Effector CD4-positive, alpha-beta T cell (primary cell): ENCODE results near the gene HSD11B2.
A peak's percentile ranks its signal among the peaks of the same experiment; 100 is the strongest.

Experiments
- DNase-seq: peaks from one replicate; pipeline ENCODE4 v3.0.0-alpha.2; 2020

HSD11B2 gene

DNA sequence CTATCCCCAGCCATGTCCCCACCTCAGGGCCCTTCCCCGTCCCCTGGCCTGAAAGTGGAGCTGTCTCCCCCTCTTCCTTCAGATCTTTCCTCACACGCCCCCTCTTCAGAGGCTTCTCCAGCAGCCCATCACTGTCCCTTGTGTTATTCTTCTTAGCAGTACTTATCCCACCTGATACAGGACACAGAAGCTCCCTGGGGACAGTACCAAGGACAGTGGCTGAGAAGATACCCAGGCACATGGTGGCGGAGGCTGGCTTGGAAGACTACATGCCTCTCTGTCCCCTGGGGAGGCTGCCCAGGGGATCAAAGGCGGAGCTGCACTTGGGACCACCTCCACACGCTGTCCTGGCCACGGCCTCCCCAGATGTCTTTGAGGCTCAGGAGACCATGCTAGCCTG is 23.9 kb downstream of the HSD11B2 start:
- no peak for DNase-seq

DNA sequence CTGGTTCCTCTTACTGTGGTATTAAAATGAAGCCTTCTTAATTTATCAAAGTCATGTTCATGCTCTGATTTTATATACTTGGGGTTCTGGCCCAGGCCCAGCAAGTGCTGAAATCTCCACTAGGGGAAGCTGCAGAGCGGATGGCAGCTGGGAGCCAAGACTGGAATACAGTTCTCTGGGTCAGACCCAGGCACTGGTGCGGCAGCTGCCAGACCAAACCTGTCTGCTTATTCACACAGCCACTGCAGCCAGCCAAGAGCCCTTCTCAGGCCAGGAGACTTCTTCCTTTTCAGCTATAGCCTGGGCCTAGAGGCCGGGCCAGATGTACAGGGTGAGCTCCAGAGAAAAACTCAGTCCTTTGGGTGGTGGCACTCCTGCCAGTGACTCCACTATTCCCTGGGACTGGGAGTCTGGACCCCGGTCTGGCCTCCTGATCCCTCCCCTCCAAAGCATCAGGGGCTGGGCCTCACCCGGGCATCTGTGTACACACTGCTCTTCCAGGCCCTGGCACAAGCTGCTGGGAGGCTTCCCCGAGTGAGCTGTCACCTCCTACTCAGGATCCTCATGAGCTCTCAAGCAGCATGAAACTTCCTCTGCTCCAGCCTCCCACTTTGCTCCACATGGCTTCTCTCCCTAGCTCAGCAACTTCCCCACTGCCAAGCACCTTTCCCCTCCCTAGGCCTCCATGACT is 25.6 kb downstream of the HSD11B2 start:
- DNase-seq, result no peak

DNA sequence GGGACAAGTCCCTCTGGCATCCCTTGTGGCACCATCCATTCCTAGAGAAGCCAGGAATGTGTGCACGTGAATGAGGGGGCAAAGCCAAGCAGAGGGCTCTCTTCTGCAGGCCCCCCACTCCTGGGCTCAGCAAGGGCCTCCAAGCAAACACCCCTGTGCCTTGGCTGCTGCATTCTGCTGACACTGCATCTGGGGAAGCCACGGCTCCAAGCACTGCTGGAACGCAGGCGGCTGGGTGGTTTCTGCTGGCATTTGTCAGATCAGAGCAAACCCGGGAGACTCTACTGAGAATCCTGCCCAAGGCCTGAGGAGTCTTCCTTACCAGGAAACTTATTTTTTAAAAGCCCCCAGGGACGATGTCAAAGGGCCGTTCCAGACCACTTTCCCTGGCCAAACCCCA is 26.7 kb downstream of the HSD11B2 start:
- DNase-seq, result no peak

DNA sequence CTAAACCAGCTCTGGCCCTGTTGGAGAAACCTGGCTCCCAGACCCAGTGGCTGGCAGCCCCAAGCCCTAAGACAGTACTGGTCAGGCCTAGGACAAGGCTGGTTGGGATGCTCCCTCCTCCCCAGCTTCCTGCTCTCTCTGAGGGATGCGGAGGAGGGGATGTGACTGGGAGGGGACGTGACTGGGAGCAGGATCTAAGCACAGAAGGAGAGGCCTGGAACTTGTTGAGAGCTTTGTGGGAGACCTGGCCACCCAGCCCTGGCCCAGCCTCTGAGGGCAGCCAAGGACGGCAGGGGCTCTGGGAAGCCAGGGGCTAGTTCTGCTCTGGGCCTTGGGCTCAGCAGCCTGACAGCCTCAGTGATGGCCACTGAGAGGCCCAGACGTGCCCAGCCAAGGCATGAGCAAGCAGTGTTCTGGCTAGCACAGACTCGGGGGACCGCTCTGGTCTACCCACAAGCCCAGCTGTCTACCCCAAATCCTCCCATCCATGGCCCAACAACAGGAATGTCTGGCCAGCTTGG is 27.3 kb downstream of the HSD11B2 start:
- DNase-seq, result no peak

- DNase-seq, result no peak
Observed at GRCh38 chr16:67459066-67459860, 28.3 kb downstream of the HSD11B2 start.

GRCh38 chr16:67459861-67460150 is 28.9 kb downstream of the HSD11B2 start:
- no peak for DNase-seq

DNA sequence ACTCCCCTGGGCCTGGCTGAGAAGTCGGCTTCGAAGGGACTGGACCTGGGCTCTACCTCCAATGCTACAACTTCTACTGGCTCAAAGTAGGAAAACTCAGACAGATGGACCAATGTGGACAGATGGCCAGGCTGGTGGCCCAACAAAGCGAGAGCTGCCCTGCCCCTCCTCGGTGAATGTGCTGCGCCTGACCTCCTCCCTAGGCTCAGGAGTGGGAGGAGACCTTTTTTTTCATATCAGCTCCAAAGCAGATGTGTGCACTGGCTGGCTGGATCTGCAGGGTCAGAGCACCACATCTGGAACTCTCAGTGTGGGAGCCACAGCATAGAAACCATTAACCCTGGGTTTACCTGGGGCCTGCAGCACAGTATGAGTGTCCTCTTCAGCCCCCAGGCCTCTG is 29.2 kb downstream of the HSD11B2 start:
- no peak for DNase-seq

DNA sequence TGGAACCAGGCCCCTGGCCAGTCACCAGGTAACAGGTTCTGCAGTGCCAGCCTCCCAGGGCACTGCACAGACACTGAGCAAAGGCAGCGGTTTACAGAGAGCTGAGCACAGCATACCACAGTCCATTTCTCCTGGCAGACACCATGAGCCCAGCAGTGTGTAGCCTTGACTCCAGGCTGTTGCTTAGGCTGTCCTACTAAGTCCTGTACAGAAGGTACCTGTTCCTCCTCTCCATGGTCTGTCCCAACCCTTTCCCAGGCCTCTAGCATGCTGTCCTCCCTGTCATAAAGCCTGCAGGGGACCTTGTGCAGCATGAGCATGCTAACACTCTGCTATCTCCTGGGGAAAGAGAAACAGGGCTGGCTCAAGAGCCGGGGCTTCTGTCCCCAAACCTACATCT is 30.0 kb downstream of the HSD11B2 start:
- DNase-seq, result no peak

DNA sequence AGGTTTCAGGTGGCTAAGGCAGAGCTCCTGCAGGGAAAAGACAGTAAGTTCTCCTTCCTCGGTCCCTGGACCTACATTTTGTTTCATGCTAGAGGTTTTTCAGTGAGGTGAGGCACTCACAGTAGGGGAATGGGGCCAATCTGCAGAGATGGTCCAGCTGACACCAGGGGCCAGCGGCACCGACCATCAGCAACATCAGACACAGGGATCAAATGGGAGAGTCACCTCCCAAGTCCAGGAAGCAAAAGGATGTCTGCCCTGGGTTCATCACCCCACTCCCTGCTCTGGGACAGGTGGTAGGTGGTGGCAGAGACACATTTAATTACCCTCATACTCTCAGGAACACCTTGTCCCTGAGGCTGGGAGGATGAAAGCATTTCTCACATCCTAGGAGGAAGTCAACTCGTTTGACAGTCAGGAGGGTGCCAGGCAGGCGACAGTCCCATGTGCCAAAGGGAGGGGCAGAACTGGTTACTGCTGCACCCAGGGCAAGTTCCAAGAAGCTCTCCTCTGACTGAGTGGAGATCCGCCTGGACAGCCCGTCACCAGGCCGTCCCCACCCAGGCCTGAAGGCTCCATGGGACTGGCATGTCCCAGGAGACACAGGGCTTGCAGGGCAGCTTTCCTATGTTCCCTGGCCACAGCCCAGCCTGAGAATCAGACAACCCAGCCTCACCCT is 30.8 kb downstream of the HSD11B2 start:
- DNase-seq, result no peak

- DNase-seq, result no peak
Observed at GRCh38 chr16:67462279-67462655, 31.3 kb downstream of the HSD11B2 start.

- DNase-seq, result no peak
Observed at GRCh38 chr16:67463059-67463458, 32.1 kb downstream of the HSD11B2 start.

DNA sequence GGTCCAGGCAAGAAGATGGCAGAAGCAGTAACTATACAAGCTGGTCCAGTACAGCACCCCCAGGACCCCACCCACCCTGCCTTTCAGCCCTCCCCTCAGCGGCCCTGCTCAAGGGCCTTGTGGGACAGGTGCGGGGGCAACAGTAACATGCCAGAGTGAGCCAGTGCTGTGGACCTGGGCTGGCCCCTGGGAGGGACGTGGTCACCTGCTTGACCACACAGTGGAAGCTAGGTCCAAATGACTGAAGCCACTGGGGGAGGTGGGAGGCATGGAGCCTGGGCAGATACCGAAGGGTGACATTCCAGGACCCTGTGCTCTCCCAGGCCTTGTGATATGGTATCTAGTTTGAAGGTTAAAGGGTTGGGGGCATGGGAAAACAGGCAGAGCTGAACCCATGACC is 32.8 kb downstream of the HSD11B2 start:
- DNase-seq, result no peak

- DNase-seq, result no peak
Observed at GRCh38 chr16:67464565-67464964, 33.6 kb downstream of the HSD11B2 start.

- DNase-seq, result no peak
Observed at GRCh38 chr16:67466581-67466980, 35.7 kb downstream of the HSD11B2 start.

DNA sequence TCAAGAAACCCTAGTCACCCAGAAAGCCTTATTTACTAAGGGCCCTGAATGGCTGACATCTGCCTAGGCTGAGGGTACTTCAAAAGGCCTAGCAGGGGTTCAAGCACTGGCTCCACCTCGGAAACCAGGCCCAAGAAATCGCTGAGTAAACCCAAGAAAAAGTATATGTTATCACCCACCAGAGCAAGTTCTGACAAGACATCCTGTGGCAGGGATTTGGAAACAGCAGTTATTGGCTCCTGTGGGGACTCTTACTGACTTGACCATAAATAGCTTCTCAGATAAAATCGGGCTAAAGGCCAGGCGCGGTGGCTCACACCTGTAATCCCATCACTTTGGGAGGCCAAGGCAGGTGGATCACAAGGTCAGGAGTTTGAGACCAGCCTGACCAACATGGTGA is 37.8 kb downstream of the HSD11B2 start:
- DNase-seq, result no peak

GRCh38 chr16:67470359-67470758 is 39.4 kb downstream of the HSD11B2 start:
- no peak for DNase-seq

DNA sequence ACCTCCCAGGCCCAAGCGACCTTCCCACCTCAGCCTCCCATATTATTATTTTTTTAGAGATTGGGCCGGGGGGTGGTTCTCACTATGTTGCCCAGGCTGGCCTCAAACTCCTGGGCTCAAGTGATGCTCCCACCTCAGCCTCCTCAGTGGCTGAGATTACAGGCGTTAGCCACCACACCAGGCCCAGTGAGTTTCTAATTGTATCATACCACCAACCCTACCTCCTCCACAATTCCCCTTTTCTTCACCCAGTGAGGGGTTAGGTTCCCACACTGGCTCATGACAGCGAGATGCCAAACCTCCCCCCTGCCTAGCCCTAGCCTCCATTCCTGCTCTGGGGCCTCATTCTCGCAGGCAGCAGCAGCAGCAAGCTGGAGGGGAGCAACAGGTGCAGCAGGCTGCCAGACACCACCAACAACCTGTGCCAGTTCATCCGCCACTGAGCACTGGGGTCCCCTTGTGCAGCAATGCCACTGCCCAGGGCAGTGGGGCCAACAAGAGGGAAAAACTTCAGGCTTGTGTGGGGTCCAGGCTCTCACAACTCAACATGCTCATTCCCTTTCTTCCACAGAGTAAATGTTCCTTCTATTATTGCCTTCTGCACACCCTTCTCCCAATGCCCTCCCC is 41.0 kb downstream of the HSD11B2 start:
- DNase-seq, result no peak

DNA sequence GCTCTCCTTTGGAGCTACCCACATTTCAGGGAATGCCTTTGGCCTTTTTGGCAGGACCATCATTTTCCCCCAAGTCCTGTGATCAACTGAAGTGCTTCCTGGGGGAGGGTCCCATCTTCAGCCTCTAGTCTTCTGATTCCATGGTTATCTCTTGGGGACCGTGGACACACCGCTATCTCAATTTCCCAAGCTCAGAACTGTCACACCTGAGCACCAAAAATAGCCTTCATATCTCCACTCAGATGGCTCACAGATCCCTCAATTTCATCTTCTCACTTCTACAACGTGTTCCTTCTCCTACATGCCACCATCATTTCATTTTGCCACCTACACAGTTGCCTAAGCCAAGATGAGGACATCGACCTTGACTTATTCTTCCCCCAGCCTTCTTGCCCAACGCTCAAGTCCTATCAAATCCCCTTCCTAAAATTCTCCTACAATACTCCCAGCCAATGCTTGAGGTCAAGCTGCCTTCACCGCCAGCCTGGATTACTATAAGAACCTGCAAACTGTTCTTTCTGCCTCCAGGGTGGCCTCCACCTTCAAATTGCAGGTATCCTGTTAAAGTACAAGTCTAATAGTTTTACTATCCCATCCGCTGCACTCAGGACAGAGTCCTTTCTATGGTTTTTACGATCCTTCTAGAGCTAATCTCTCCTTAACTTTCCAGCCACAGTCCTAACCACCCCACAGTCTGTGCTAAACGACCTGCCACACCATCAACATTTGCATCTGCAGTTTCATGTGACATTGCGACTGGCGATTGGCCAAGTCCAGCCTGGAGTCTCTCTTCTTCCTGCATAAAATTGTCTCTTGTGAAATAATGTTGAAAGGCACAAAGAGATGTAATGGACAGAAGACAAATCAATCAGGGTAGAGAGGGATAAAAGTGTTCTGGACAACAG is 43.9 kb downstream of the HSD11B2 start:
- DNase-seq, result no peak

- DNase-seq, result no peak
Observed at GRCh38 chr16:67477960-67478554, 47.1 kb downstream of the HSD11B2 start.

- DNase-seq, result peak; percentile 98
Observed at GRCh38 chr16:67480833-67481560, 50.1 kb downstream of the HSD11B2 start, which contains the start of gene ATP6V0D1. ATP6V0D1 (minus strand) TSS chr16:67481157; CDS start chr16:67481086, 71 bp downstream.
